OCI-LY7 (cell line): ENCODE data around the gene OLFML2B. TPM values are rescaled to one million over a fixed set of nuclear protein-coding genes. Genes with fewer than 3 reads are reported as not detected.

ENCODE experiments used
- Bru-seq: library from RNA; stranded (reverse); fragments of 400-500 nt; gene quantifications from one replicate; lab custom pipeline; 2021; lab: Mats Ljungman, UMichigan
- BruChase-seq, 2 experiments: library from RNA; stranded (reverse); fragments of 400-500 nt; gene quantifications; one replicate each; lab custom pipeline; 2021; lab: Mats Ljungman, UMichigan
- BruUV-seq: library from RNA; stranded (reverse); fragments of 400-500 nt; replicated peaks from 2 replicates; lab custom pipeline; 2021; lab: Mats Ljungman, UMichigan
- CTCF ChIA-PET: fragments of 300-600 bp; sonication (Branson Sonifier 250); formaldehyde crosslinking; loops from one replicate; lab custom pipeline; 2022; ENCODE audit warnings: antibody characterized with exemption; ENCODE audit not compliant: unreplicated experiment; lab: Charles Lee
- POLR2A ChIA-PET: fragments of 300-600 bp; sonication (Branson Sonifier 250); formaldehyde crosslinking; loops from one replicate; lab custom pipeline; 2022; ENCODE audit warnings: antibody characterized with exemption; lab: Charles Lee
- DNase-seq: peaks from one replicate; pipeline ENCODE4 v3.0.0-alpha.2; 2015; ENCODE audit warnings: low spot score
- H2AFZ ChIP-seq: fragments of 200-600 bp; sonication (generic), shearing (Covaris generic); 2 replicates; pipeline ENCODE4 v1.6.1; 2014; ENCODE audit warnings: mild to moderate bottlenecking, antibody characterized with exemption, low read length, moderate library complexity
- H3K27ac ChIP-seq: fragments of 200-600 bp; sonication (generic); 2 replicates; pipeline ENCODE4 v1.5.1; 2014; ENCODE audit warnings: mixed run types, low read depth, mild to moderate bottlenecking, moderate library complexity, low read length, inconsistent platforms; ENCODE audit not compliant: poor library complexity, severe bottlenecking
- H3K36me3 ChIP-seq: fragments of 200-600 bp; sonication (generic); 2 replicates; pipeline ENCODE4 v1.6.1; 2014; ENCODE audit warnings: mild to moderate bottlenecking, antibody characterized with exemption, low read length, moderate library complexity, mixed read lengths; ENCODE audit not compliant: insufficient read depth
- H3K4me1 ChIP-seq: fragments of 200-600 bp; sonication (generic); 2 replicates; pipeline ENCODE4 v1.5.1; 2014; ENCODE audit warnings: mild to moderate bottlenecking, low read length; ENCODE audit not compliant: insufficient read depth, poor library complexity, severe bottlenecking
- H3K4me2 ChIP-seq: fragments of 200-600 bp; sonication (generic); 2 replicates; pipeline ENCODE4 v1.6.1; 2014; ENCODE audit warnings: mild to moderate bottlenecking, low read length
- H3K4me3 ChIP-seq: fragments of 200-600 bp; sonication (generic); 2 replicates; pipeline ENCODE4 v1.5.1; 2014; ENCODE audit warnings: mild to moderate bottlenecking, low read depth, low read length; ENCODE audit not compliant: poor library complexity, severe bottlenecking
- H3K79me2 ChIP-seq: fragments of 200-600 bp; sonication (generic); 2 replicates; pipeline ENCODE4 v1.6.1; 2016; ENCODE audit warnings: low read depth, mild to moderate bottlenecking, low read length, moderate library complexity, mixed read lengths; ENCODE audit not compliant: insufficient read depth
- H3K9me2 ChIP-seq: fragments of 200-600 bp; sonication (generic); 2 replicates; pipeline ENCODE4 v1.6.1; 2016; ENCODE audit warnings: mild to moderate bottlenecking, low read length, mixed read lengths; ENCODE audit not compliant: insufficient read depth
- H3K9me3 ChIP-seq: fragments of 200-600 bp; sonication (generic); 2 replicates; pipeline ENCODE4 v1.6.1; 2014; ENCODE audit warnings: mild to moderate bottlenecking, mixed run types, low read length, mixed read lengths
- H4K20me1 ChIP-seq: fragments of 200-600 bp; sonication (generic); 2 replicates; pipeline ENCODE4 v1.6.1; 2014; ENCODE audit warnings: mild to moderate bottlenecking, antibody characterized with exemption, low read length, moderate library complexity, mixed read lengths; ENCODE audit not compliant: insufficient read depth
- CTCF ChIP-seq: fragments of 200-600 bp; sonication (generic); conservative IDR thresholded peaks from 2 replicates; pipeline ENCODE4 v1.5.1; 2014; ENCODE audit warnings: mild to moderate bottlenecking, antibody characterized with exemption, low read length, moderate library complexity, mixed read lengths
- EZH2phosphoT487 ChIP-seq: fragments of 200-600 bp; sonication (generic); IDR thresholded peaks from 2 replicates; pipeline ENCODE4 v1.6.1; 2018; ENCODE audit warnings: low read depth, borderline replicate concordance, mild to moderate bottlenecking, mixed run types, antibody characterized with exemption, low read length, moderate library complexity, mixed read lengths
- intact Hi-C: fragments of 100-400 bp; cut with micrococcal nuclease; formaldehyde crosslinking; loops from one replicate; pipeline ENCODE4 v1.10.0; 2022; ENCODE audit not compliant: unreplicated experiment
- long read RNA-seq: library from polyadenylated mRNA; stranded (forward); transcript quantifications from one replicate; pipeline ENCODE4 v2.0.0, GENCODE V29; 2022
- total RNA-seq, 2 experiments: library from RNA; depleted of rRNA in 1 of 2; stranded (reverse); fragments of >200 nt in 1 of 2; shearing (Covaris generic) in 1 of 2; gene quantifications; 2 replicates each; pipeline ENCODE4 v1.2.3, GENCODE V29; 2014 to 2022

The OLFML2B gene
- total RNA-seq (2014; rRNA removed; shearing (Covaris generic)) = not detected in 2 replicates
- total RNA-seq (2022) = not detected in 2 replicates
- Bru-seq, nascent RNA = not detected
- BruChase-seq, experiment 1, labeled RNA remaining after a 6-hour chase = not detected
- BruChase-seq, experiment 2, labeled RNA remaining after a 2-hour chase = not detected
- long read RNA-seq = 0 reads

- no peak for TF ChIP-seq EZH2phosphoT487
- TF ChIP-seq CTCF = no peak
- ChIA-PET POLR2A (no interaction called here), CTCF (no interaction called here)
- H3K9me3 ChIP-seq = no peaks in the 10 kb centered on the region
- intact Hi-C loops = no loop called here
- H3K4me3 ChIP-seq = no peak within 1 kb of the TSS
- no peaks in the 10 kb centered on the region for H3K79me2 ChIP-seq
- H2AFZ ChIP-seq = no peak within 1 kb of the TSS
- no peaks in the 10 kb centered on the region for H3K36me3 ChIP-seq
- no peak within 1 kb of the TSS for H3K27ac ChIP-seq
- no TSS peak for BruUV-seq
- H3K9me2 ChIP-seq = no peaks in the 10 kb centered on the region
- no peak within 1 kb of the TSS for H3K4me2 ChIP-seq
- H3K4me1 ChIP-seq = no peaks in the 10 kb centered on the region
- DNase-seq = no peak
- no peaks in the 10 kb centered on the region for H4K20me1 ChIP-seq
These were observed at the start of gene OLFML2B for GRCh38 chr1:162023547-162024501. Gene OLFML2B (minus strand): TSS chr1:162023869. CDS start chr1:162023430, 439 bp downstream.

DNA sequence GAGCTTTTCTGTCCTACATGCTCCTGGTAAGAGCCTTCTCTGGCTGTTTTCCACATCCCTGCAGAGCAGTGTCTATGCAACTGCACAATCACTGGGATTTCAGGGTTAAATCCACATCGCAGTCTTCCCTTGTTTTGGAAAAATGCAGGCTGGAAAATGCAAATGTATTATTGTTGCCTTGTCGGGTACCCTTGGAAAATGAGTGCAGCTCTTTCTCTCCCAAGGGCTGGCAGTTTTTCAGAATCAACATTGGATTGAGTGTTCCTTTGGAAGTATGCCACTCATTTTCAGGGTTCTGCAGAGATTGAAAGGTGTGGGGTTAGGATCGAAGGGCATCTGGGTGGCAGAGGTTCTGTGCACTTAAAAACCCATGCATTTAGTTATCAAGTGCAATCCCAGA, 49.1 kb upstream of the OLFML2B start:
- Histone ChIP-seq H4K20me1 (no peaks in the 10 kb centered on the region), H3K27ac (no peak overlapping the region), H3K9me2 (no peaks in the 10 kb centered on the region), H3K4me3 (no peak overlapping the region), H3K36me3 (no peaks in the 10 kb centered on the region), H2AFZ (no peak overlapping the region), H3K9me3 (no peaks in the 10 kb centered on the region), H3K4me1 (no peaks in the 10 kb centered on the region), H3K79me2 (no peaks in the 10 kb centered on the region), H3K4me2 (no peak overlapping the region)
- no peak for TF ChIP-seq EZH2phosphoT487
- TF ChIP-seq CTCF = no peak
- BruUV-seq = no TSS peak
- intact Hi-C loops = no loop called here
- ChIA-PET CTCF (no interaction called here), POLR2A (no interaction called here)
- no peak for DNase-seq
